ENCODE measurements around the gene CATSPERB.

CATSPERB gene

GRCh38 chr14:91575469-91576208 is 156.2 kb downstream of the CATSPERB start:
- no peaks in the 10 kb centered on the region for H3K9me3 ChIP-seq (ENCODE audit: insufficient read depth, low read length, severe bottlenecking)
- H3K4me1 ChIP-seq (ENCODE audit: insufficient read depth, low read length): peaks cover 18% of the 10 kb centered on the region
- H2AFZ ChIP-seq (ENCODE audit: low read depth, low read length): no peak overlapping the region
- peaks cover 10% of the 10 kb centered on the region for H3K27me3 ChIP-seq (ENCODE audit: insufficient read depth, low read length, poor library complexity)
- no peaks in the 10 kb centered on the region for H4K20me1 ChIP-seq (ENCODE audit: insufficient read depth, low read length)
- ATAC-seq (ENCODE audit: insufficient read depth, low read depth) (no peak), DNase-seq (no peak)
- no peak overlapping the region for H3K4me3 ChIP-seq (ENCODE audit: low read depth in 1 of 2, low read length in 2 of 2)
- H3K4me2 ChIP-seq (ENCODE audit: insufficient read depth, low read length): no peak overlapping the region
- H3K79me2 ChIP-seq (ENCODE audit: insufficient read depth, low read length): no peaks in the 10 kb centered on the region
- no peak overlapping the region for H3K9ac ChIP-seq (ENCODE audit: low read depth, low read length)
- H3K27ac ChIP-seq (ENCODE audit: low read length): no peak overlapping the region
- no peaks in the 10 kb centered on the region for H3K36me3 ChIP-seq (ENCODE audit: insufficient read depth, low read length)
- TF ChIP-seq EZH2 (IDR thresholded peaks at IDR 0.05; ENCODE audit: borderline replicate concordance, low read depth, low read length, severe bottlenecking): no peak
- TF ChIP-seq CTCF (IDR thresholded peaks at IDR 0.05; ENCODE audit: borderline replicate concordance, extremely low read depth, low read length, poor library complexity, severe bottlenecking): no peak

- H3K79me2 ChIP-seq (ENCODE audit: insufficient read depth, low read length): no peaks in the 10 kb centered on the region
- H3K9ac ChIP-seq (ENCODE audit: low read depth, low read length): peak overlapping the region; percentile 50
- H4K20me1 ChIP-seq (ENCODE audit: insufficient read depth, low read length): no peaks in the 10 kb centered on the region
- H3K36me3 ChIP-seq (ENCODE audit: insufficient read depth, low read length): no peaks in the 10 kb centered on the region
- H3K4me1 ChIP-seq (ENCODE audit: insufficient read depth, low read length): peaks cover 18% of the 10 kb centered on the region
- H3K27me3 ChIP-seq (ENCODE audit: insufficient read depth, low read length, poor library complexity): peaks cover 3% of the 10 kb centered on the region
- TF ChIP-seq CTCF (IDR thresholded peaks at IDR 0.05; ENCODE audit: borderline replicate concordance, extremely low read depth, low read length, poor library complexity, severe bottlenecking): peak; percentile 17
- TF ChIP-seq EZH2 (IDR thresholded peaks at IDR 0.05; ENCODE audit: borderline replicate concordance, low read depth, low read length, severe bottlenecking): peak; percentile 23
- H2AFZ ChIP-seq (ENCODE audit: low read depth, low read length): peak overlapping the region; percentile 81
- ATAC-seq (ENCODE audit: insufficient read depth, low read depth) (peak; percentile 89), DNase-seq (peak; percentile 82)
- peak overlapping the region; percentile 8 to 59; a peak in 3 of 4 replicates for H3K4me3 ChIP-seq (ENCODE audit: low read depth in 1 of 2, low read length in 2 of 2)
- H3K4me2 ChIP-seq (ENCODE audit: insufficient read depth, low read length): peak overlapping the region; percentile 84
- no peaks in the 10 kb centered on the region for H3K9me3 ChIP-seq (ENCODE audit: insufficient read depth, low read length, severe bottlenecking)
- H3K27ac ChIP-seq (ENCODE audit: low read length): no peak overlapping the region
Measured at GRCh38 chr14:91573894-91574837, 157.7 kb downstream of the CATSPERB start.

GRCh38 chr14:91573528-91573893 is 158.4 kb downstream of the CATSPERB start:
- Histone ChIP-seq H3K4me3 (ENCODE audit: low read depth in 1 of 2, low read length in 2 of 2) (peak overlapping the region; percentile 8 to 59; a peak in 3 of 4 replicates), H3K79me2 (ENCODE audit: insufficient read depth, low read length) (no peaks in the 10 kb centered on the region), H3K9me3 (ENCODE audit: insufficient read depth, low read length, severe bottlenecking) (no peaks in the 10 kb centered on the region), H4K20me1 (ENCODE audit: insufficient read depth, low read length) (no peaks in the 10 kb centered on the region), H2AFZ (ENCODE audit: low read depth, low read length) (peak overlapping the region; percentile 81), H3K4me2 (ENCODE audit: insufficient read depth, low read length) (peak overlapping the region; percentile 84), H3K4me1 (ENCODE audit: insufficient read depth, low read length) (peaks cover 18% of the 10 kb centered on the region), H3K9ac (ENCODE audit: low read depth, low read length) (peak overlapping the region; percentile 50), H3K27me3 (ENCODE audit: insufficient read depth, low read length, poor library complexity) (peaks cover 3% of the 10 kb centered on the region), H3K27ac (ENCODE audit: low read length) (no peak overlapping the region), H3K36me3 (ENCODE audit: insufficient read depth, low read length) (no peaks in the 10 kb centered on the region)
- ATAC-seq (ENCODE audit: insufficient read depth, low read depth) (no peak), DNase-seq (no peak)
- TF ChIP-seq EZH2 (IDR thresholded peaks at IDR 0.05; ENCODE audit: borderline replicate concordance, low read depth, low read length, severe bottlenecking) (no peak), CTCF (IDR thresholded peaks at IDR 0.05; ENCODE audit: borderline replicate concordance, extremely low read depth, low read length, poor library complexity, severe bottlenecking) (no peak)
